Central memory CD8-positive, alpha-beta T cell (primary cell): ENCODE measurements around the gene IGSF1.

ENCODE experiments used
- ATAC-seq: fragments of 150-1000 bp; cut with Tn5 transposase; replicated peaks from 2 replicates; pipeline ENCODE4 v1.10.0; 2022; ENCODE audit warnings: mild to moderate bottlenecking, moderate FRiP score, moderate number of reproducible peaks; ENCODE audit not compliant: poor library complexity, severe bottlenecking; ENCODE audit errors: extremely low read depth
- DNase-seq, 2 donors: peaks; one replicate each; pipeline ENCODE4 v3.0.0; 2021; ENCODE audit warnings: low spot score in 2 of 2
- H3K27ac Mint-ChIP-seq: one replicate; pipeline ENCODE4 v1.8.0; 2022; ENCODE audit warnings: low read depth, mild to moderate bottlenecking, moderate library complexity, mixed read lengths
- H3K27me3 Mint-ChIP-seq: one replicate; pipeline ENCODE4 v1.8.0; 2022; ENCODE audit warnings: mixed read lengths
- H3K36me3 Mint-ChIP-seq: one replicate; pipeline ENCODE4 v1.8.0; 2022; ENCODE audit warnings: mild to moderate bottlenecking, moderate library complexity, mixed read lengths; ENCODE audit not compliant: insufficient read depth
- H3K4me1 Mint-ChIP-seq: one replicate; pipeline ENCODE4 v1.8.0; 2022; ENCODE audit warnings: mixed read lengths
- H3K4me3 Mint-ChIP-seq: one replicate; pipeline ENCODE4 v1.8.0; 2022; ENCODE audit warnings: mild to moderate bottlenecking, moderate library complexity, mixed read lengths
- H3K9me3 Mint-ChIP-seq: one replicate; pipeline ENCODE4 v1.8.0; 2022; ENCODE audit warnings: mixed read lengths

The IGSF1 gene, protein sequence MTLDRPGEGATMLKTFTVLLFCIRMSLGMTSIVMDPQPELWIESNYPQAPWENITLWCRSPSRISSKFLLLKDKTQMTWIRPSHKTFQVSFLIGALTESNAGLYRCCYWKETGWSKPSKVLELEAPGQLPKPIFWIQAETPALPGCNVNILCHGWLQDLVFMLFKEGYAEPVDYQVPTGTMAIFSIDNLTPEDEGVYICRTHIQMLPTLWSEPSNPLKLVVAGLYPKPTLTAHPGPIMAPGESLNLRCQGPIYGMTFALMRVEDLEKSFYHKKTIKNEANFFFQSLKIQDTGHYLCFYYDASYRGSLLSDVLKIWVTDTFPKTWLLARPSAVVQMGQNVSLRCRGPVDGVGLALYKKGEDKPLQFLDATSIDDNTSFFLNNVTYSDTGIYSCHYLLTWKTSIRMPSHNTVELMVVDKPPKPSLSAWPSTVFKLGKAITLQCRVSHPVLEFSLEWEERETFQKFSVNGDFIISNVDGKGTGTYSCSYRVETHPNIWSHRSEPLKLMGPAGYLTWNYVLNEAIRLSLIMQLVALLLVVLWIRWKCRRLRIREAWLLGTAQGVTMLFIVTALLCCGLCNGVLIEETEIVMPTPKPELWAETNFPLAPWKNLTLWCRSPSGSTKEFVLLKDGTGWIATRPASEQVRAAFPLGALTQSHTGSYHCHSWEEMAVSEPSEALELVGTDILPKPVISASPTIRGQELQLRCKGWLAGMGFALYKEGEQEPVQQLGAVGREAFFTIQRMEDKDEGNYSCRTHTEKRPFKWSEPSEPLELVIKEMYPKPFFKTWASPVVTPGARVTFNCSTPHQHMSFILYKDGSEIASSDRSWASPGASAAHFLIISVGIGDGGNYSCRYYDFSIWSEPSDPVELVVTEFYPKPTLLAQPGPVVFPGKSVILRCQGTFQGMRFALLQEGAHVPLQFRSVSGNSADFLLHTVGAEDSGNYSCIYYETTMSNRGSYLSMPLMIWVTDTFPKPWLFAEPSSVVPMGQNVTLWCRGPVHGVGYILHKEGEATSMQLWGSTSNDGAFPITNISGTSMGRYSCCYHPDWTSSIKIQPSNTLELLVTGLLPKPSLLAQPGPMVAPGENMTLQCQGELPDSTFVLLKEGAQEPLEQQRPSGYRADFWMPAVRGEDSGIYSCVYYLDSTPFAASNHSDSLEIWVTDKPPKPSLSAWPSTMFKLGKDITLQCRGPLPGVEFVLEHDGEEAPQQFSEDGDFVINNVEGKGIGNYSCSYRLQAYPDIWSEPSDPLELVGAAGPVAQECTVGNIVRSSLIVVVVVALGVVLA (N-terminal part only)

GRCh38 chrX:131288738-131289511, at the start of gene IGSF1:
IGSF1 (minus strand) TSS chrX:131289306; CDS start chrX:131286674, 2,632 bp downstream.
- Mint-ChIP-seq H3K4me1 (no peaks in the 10 kb centered on the region), H3K27ac (no peak within 1 kb of the TSS), H3K4me3 (no peak within 1 kb of the TSS), H3K9me3 (no peaks in the 10 kb centered on the region), H3K27me3 (no peaks in the 10 kb centered on the region), H3K36me3 (no peaks in the 10 kb centered on the region)
- ATAC-seq: no peak
- DNase-seq: no peak

GRCh38 chrX:131332331-131332730, 43.2 kb upstream of the IGSF1 start:
- no peak for ATAC-seq
- H3K27me3 Mint-ChIP-seq: no peaks in the 10 kb centered on the region
- H3K4me3 Mint-ChIP-seq: no peak overlapping the region
- H3K4me1 Mint-ChIP-seq: no peaks in the 10 kb centered on the region
- H3K27ac Mint-ChIP-seq: no peak overlapping the region
- peaks cover 9% of the 10 kb centered on the region for H3K9me3 Mint-ChIP-seq
- no peak for DNase-seq
- H3K36me3 Mint-ChIP-seq: peaks cover 4% of the 10 kb centered on the region

GRCh38 chrX:131331152-131331551, 42.0 kb upstream of the IGSF1 start:
- Mint-ChIP-seq H3K4me1 (no peaks in the 10 kb centered on the region), H3K27ac (no peak overlapping the region), H3K27me3 (no peaks in the 10 kb centered on the region), H3K9me3 (peaks cover 17% of the 10 kb centered on the region), H3K36me3 (peaks cover 2% of the 10 kb centered on the region), H3K4me3 (no peak overlapping the region)
- ATAC-seq (no peak), DNase-seq (no peak)

DNA sequence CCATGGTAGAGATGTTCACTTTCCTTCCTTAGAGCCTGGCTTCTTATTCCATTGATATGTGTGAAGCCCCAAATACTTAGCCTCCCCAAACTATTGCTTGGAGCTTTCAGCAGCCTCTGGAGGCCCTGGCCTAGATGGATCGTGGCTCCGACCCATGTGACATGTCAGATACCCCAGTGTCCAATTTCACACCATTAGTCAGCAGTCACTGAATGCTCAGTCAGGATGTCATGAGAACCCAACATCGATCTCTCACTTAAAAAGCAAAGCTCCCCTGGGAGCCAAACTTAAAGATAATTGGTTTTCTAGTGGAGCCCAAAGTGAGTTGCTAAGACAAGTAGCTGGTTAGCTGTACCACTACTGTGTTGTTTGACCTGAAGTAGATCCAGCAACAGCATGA, 41.6 kb upstream of the IGSF1 start:
- H3K4me1 Mint-ChIP-seq: no peaks in the 10 kb centered on the region
- peaks cover 2% of the 10 kb centered on the region for H3K36me3 Mint-ChIP-seq
- H3K9me3 Mint-ChIP-seq: peaks cover 17% of the 10 kb centered on the region
- H3K27me3 Mint-ChIP-seq: no peaks in the 10 kb centered on the region
- no peak for DNase-seq
- ATAC-seq: no peak
- no peak overlapping the region for H3K27ac Mint-ChIP-seq
- H3K4me3 Mint-ChIP-seq: no peak overlapping the region

- ATAC-seq: no peak
- H3K4me1 Mint-ChIP-seq: no peaks in the 10 kb centered on the region
- no peak overlapping the region for H3K4me3 Mint-ChIP-seq
Measured at GRCh38 chrX:131322651-131323050, 33.5 kb upstream of the IGSF1 start.

DNA sequence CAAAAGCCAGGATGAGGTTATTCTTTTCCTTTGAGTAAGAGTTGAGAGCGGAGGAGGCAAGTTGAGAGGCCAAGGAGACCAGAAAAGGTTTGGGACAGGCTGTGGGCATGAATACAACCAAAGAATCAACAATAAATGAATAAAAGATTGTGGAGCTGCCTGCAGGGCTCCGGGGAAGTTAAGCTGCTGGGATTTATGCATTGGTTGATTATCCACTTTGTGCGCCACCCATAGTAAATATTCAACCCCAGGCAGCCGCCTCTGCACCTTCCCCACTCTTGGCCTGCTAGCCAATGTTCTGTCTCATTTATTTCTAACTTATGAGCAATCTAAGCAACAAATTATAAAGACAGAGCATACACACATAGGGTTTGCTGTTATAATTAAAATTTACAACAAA, 28.2 kb upstream of the IGSF1 start:
- Mint-ChIP-seq H3K4me1 (no peaks in the 10 kb centered on the region), H3K27ac (no peak overlapping the region), H3K4me3 (no peak overlapping the region), H3K9me3 (no peaks in the 10 kb centered on the region), H3K27me3 (no peaks in the 10 kb centered on the region), H3K36me3 (no peaks in the 10 kb centered on the region)
- no peak for ATAC-seq
- DNase-seq: no peak

More at GRCh38 chrX:131322651-131323050, 33.5 kb upstream of the IGSF1 start:
- H3K27me3 Mint-ChIP-seq: no peaks in the 10 kb centered on the region
- peaks cover 8% of the 10 kb centered on the region for H3K9me3 Mint-ChIP-seq
- DNase-seq: no peak
- H3K36me3 Mint-ChIP-seq: no peaks in the 10 kb centered on the region
- no peak overlapping the region for H3K27ac Mint-ChIP-seq

GRCh38 chrX:131316260-131316659, 27.2 kb upstream of the IGSF1 start:
- DNase-seq (no peak), ATAC-seq (no peak)
- Mint-ChIP-seq H3K4me1 (no peaks in the 10 kb centered on the region), H3K36me3 (no peaks in the 10 kb centered on the region), H3K27ac (no peak overlapping the region), H3K9me3 (no peaks in the 10 kb centered on the region), H3K27me3 (no peaks in the 10 kb centered on the region), H3K4me3 (no peak overlapping the region)

DNA sequence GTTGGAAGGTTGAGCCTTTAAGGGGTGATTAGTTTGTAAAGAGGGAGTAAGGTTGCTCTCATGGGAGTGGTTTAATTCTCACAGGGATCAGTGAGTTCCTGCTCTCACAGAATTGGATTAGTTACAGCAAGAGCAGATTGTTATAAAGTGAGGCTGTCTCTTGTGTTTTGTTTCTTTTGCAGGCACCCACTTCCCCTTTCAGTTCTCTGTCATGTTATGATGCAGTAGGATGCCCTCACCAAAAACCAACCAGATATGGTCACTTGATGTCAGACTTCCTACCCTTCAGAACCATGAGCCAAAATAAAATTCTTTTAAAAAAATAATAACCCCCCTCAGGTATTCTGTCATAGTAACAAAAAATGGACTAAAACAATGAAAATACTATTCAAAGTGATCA, 19.9 kb upstream of the IGSF1 start:
- Mint-ChIP-seq H3K9me3 (no peaks in the 10 kb centered on the region), H3K27me3 (no peaks in the 10 kb centered on the region), H3K36me3 (no peaks in the 10 kb centered on the region), H3K4me1 (no peaks in the 10 kb centered on the region), H3K4me3 (no peak overlapping the region), H3K27ac (no peak overlapping the region)
- DNase-seq (no peak), ATAC-seq (no peak)

DNA sequence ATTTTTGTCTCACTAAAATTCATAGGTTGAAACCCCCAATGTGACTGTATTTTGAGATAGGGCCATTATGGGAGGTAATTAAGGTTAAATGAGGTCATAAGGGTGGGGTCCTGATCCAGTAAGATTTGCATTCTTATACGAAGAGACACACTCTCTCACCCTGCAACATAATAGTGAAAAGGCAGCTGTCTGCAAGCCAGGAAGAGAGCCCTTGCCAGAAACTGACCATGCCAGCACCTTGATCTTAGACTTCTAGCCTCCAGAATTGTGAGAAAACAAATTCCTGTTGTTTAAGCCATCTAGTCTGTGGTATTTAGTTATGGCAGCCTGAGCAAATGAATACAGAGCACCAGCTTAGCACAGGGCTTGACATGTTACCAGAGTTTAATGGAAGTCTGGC, 17.5 kb upstream of the IGSF1 start:
- Mint-ChIP-seq H3K27ac (no peak overlapping the region), H3K9me3 (no peaks in the 10 kb centered on the region)
- no peak for DNase-seq

GRCh38 chrX:131305926-131306325, 16.8 kb upstream of the IGSF1 start:
- H3K27ac Mint-ChIP-seq: no peak overlapping the region
- H3K4me1 Mint-ChIP-seq: no peaks in the 10 kb centered on the region
- no peak for DNase-seq
- H3K36me3 Mint-ChIP-seq: no peaks in the 10 kb centered on the region
- no peaks in the 10 kb centered on the region for H3K9me3 Mint-ChIP-seq
- no peak for ATAC-seq
- no peak overlapping the region for H3K4me3 Mint-ChIP-seq
- no peaks in the 10 kb centered on the region for H3K27me3 Mint-ChIP-seq

More for the DNA sequence above, 17.5 kb upstream of the IGSF1 start:
- H3K36me3 Mint-ChIP-seq: no peaks in the 10 kb centered on the region
- H3K4me1 Mint-ChIP-seq: no peaks in the 10 kb centered on the region
- no peak overlapping the region for H3K4me3 Mint-ChIP-seq
- ATAC-seq: no peak
- no peaks in the 10 kb centered on the region for H3K27me3 Mint-ChIP-seq

DNA sequence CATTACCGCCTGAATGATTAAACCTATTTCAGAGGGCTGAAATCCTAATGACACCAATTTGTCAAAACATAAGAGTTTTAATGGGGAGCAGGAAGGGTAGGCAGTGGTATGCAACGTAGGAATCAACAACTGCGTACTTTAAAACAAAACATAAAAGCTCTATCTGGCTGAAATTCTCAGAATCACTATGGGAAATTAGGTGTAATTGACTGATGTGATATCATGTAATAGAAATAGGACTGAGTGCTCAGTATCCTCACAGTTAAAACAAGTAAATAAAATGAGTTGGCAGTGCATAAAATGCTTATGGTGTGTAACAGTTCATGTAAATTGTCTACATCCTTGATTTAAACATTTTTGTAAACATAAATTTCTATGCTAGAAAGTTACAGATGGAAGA, 13.6 kb upstream of the IGSF1 start:
- Mint-ChIP-seq H3K4me1 (no peaks in the 10 kb centered on the region), H3K36me3 (no peaks in the 10 kb centered on the region), H3K4me3 (no peak overlapping the region), H3K9me3 (no peaks in the 10 kb centered on the region), H3K27me3 (no peaks in the 10 kb centered on the region), H3K27ac (no peak overlapping the region)
- DNase-seq (no peak), ATAC-seq (no peak)

DNA sequence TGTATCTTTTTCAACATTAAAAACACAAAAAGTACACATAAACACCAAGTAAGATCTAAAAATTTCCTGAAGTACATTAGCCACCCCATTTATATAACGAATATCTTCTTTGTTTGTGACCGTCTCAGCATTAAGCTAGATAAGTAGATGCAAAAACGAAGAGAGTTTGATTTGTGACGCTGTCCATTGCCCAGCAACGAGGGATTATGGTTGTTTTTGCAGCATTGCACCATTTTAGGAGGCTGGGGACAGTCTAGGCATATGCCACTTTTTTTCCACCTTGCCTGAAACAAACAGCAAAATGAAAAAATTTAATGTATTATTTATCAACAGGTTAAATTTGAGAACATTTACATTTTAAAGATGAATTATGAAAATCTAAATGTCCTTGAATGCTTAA, 12.0 kb upstream of the IGSF1 start:
- H3K4me3 Mint-ChIP-seq: no peak overlapping the region
- DNase-seq (no peak), ATAC-seq (no peak)
- H3K27ac Mint-ChIP-seq: no peak overlapping the region
- no peaks in the 10 kb centered on the region for H3K27me3 Mint-ChIP-seq
- no peaks in the 10 kb centered on the region for H3K36me3 Mint-ChIP-seq
- H3K9me3 Mint-ChIP-seq: no peaks in the 10 kb centered on the region
- H3K4me1 Mint-ChIP-seq: no peaks in the 10 kb centered on the region
